ENCODE data around the gene MEIS2.
A peak's percentile ranks its signal among the peaks of the same experiment; 100 is the strongest.

The MEIS2 gene

DNA sequence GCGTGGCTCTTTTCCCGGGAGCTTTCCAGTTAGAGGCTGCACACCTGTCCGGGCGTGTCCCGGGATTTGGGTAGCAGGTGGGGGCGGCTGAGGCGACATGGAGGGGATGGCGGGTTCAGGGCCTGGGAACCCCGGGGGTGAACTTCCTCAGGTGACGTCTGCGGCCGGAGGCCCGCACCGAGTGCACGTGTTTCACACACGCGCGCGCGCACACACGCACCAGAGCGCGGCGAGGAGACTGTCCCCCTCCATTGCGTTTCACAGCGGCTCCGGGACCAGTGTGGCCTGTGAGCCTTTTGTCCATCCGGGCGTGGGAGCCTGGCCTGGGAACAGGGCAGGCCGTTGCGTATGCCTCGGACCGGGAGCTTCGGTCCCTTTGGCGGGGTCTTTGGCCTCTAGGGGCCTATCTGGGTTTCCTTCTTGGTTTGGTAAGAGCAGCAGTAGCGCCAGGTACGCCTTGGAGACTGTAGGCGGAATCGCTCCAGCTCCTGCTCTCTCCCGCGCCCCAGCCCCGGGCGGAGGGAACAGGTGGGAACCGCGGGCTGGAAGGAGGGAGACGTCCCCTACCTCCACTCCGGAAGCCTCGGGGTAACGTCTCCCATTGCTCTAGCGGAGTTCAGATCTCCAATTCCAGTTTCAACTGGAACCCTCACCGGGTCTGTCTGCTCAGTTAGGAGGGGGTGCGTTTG lies 220.0 kb downstream of the MEIS2 start:
- DNase-seq (ENCODE audit: low read depth, low spot score): no peak

- no peak for DNase-seq (ENCODE audit: low read depth, low spot score)
Measured at GRCh38 chr15:36879568-36880222, 220.7 kb downstream of the MEIS2 start.

- no peak for DNase-seq (ENCODE audit: low read depth, low spot score)
Measured at GRCh38 chr15:36878684-36879262, 221.6 kb downstream of the MEIS2 start.

DNA sequence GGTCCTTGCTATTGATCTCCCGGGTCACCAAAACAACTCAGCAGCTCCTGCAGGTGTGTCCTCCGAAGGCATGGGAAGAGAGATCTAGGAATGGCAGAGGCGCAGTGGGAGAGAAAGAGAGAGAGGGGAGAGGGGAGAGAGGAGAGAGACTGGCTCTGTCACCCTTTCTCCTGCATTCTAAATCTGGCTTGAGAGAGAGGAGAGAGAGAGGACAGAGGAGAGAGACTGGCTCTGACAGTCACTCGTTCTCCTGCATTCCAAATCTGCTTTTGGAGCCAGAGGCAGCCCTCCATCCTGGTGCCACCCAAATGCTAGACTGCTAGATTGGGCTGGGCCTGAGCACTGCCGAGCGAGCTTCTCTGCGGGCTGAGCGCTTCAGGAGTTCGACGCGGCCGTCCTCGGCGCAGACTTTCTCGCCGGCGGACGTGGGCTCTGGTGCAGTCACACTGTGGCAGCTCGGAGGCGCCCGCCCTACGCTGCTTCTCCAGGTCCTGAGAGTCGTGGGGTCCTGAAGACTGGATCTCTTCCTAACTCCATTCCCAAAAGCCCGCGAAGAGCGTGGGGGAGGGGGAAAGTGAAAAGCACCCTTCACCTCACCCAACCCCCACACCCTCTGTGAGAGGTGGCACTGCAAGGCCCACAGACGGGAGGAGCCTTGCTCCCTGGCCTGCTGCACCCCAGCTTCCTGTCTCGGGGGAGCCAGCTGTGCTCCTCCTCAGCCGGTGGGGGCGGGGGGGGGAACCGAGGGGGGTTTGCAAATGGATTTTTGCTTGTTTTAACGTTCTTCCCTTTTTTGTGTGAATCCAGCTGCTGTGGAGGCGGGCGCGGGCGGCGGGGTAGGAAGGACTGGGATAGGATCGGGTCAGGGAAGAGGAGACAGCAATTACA lies 222.3 kb downstream of the MEIS2 start:
- no peak for DNase-seq (ENCODE audit: low read depth, low spot score)

DNA sequence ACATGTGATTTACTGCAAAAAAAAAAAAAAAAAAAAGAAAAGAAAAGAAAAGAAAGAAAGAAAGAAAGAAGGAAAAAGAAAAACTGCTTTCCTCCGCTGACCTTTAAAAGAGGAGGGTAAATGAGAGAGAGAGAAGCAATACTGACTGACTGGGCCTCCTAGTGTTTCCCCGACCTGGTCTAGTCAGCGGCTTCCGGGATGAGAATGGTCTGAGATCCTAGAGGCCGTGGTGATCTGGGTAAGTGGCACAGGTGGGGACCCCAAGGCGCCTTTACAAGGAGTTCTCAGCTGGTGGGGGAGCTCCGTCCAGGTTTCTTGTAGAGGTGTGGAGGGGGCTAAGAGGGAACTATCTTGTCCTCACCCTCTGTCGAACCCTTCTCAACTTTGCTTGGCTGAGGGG lies 223.1 kb downstream of the MEIS2 start:
- no peak for DNase-seq (ENCODE audit: low read depth, low spot score)

GRCh38 chr15:36875740-36876334 lies 224.5 kb downstream of the MEIS2 start:
- no peak for DNase-seq (ENCODE audit: low read depth, low spot score)

DNA sequence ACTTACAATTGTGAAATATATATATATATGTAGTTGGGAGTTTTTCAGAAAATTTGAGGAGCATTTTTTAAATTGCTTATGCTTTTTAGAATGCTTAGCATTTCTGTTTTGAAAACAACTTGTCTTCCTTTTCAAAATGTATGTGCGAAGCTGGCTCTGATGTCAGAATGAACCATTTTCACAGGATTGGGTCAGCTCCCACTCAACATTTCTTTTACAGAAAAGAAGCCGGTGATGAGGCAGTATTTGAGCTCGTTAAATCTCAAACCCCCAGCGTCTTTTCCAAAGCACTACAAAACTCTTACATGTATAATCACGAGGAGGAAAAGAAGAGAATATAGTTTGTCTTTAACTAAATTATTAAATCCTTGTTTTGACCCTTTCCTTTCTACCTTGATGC lies 225.4 kb downstream of the MEIS2 start:
- DNase-seq (ENCODE audit: low read depth, low spot score): no peak

DNA sequence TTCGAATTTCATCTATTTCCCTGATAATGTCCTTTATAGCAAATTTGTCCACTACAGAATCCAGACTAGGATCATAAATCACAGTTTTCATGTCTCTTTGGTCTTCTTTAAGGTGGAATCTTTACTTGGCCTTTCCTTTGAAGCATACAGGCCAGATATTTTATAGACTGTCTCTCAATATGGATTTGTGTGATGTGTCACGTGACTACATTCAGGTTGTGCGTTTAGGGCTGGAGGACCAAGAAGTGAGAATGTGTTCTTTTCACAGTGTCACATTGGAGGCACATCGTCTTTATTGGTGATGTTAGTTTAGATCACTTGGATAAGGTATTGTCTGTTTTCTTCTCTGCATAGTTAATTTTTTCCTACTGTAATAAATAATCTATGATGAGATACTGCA lies 232.9 kb downstream of the MEIS2 start:
- DNase-seq (ENCODE audit: low read depth, low spot score): no peak

GRCh38 chr15:36866896-36867295 lies 233.5 kb downstream of the MEIS2 start:
- no peak for DNase-seq (ENCODE audit: low read depth, low spot score)

DNA sequence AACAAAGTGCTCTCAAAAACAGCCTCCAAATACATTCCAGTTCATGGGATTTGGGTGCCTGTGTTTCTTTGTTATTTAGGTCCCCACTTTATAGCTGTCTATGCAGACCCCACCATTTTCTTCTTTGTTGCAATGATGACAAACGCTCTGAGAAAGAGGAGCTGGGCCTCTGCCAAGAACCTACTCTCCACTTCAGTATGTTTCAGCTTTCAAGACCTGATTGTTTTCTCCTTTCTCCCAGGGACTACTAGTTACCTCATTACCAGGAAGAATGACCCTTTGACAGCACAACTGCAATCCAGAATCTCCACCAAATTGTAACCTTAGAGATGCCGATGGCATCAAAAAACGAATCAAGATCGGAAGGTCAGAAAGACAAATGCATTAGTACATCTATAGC lies 236.8 kb downstream of the MEIS2 start:
- DNase-seq (ENCODE audit: low read depth, low spot score): no peak

- no peak for DNase-seq (ENCODE audit: low read depth, low spot score)
Measured at GRCh38 chr15:36860792-36861191, 239.6 kb downstream of the MEIS2 start.

DNA sequence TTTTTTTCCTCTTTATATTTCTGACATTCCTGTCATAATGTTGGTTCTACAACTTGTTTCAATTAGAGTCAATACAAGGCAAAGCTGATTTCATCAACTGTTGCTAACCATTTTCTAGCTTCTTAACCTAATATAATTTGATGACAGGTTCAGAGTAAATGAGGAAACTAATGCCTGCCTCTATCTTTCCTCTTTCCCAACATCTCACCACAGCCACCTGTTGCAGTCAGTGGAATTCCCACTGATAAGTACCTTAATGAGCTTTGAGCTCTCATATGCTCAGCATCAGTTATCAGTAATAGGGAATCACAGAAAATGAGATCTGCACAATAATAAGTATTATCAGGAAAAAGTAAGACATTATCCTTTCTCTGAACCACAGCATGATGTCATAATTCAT lies 241.9 kb downstream of the MEIS2 start:
- no peak for DNase-seq (ENCODE audit: low read depth, low spot score)

DNA sequence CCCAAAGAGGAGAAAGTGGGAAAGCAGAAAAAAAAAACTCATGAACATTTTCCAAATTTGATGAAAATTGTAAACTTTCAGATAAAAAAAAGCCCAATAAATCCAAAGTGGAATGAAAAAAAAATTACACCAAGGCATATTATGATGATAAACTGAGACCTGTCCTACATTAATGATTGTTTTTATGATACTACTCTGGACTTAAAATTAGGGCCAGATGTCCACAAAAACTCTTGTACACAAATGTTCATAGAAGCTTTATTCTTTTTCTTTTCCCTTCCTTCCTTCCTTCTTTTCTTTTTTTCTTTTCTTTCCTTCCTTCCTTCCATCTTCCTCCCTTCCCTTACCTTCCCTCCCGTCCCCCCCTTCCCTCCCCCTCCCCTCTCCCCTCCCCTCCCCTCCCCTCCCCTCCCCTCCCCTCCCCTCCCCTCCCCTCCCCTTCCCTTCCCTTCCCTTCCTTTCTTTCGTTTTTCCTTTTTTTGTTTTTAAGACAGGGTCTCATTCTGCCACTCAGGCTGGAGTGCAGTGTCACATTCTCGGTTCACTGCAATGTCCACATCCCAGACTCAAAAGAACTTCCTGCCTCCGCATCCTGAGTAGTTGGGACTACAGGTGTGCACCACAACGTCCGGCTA lies 243.9 kb downstream of the MEIS2 start:
- DNase-seq (ENCODE audit: low read depth, low spot score): no peak

- DNase-seq (ENCODE audit: low read depth, low spot score): no peak
Measured at GRCh38 chr15:36850864-36851263, 249.5 kb downstream of the MEIS2 start.

GRCh38 chr15:36845270-36845669 lies 255.1 kb downstream of the MEIS2 start:
- no peak for DNase-seq (ENCODE audit: low read depth, low spot score)

DNA sequence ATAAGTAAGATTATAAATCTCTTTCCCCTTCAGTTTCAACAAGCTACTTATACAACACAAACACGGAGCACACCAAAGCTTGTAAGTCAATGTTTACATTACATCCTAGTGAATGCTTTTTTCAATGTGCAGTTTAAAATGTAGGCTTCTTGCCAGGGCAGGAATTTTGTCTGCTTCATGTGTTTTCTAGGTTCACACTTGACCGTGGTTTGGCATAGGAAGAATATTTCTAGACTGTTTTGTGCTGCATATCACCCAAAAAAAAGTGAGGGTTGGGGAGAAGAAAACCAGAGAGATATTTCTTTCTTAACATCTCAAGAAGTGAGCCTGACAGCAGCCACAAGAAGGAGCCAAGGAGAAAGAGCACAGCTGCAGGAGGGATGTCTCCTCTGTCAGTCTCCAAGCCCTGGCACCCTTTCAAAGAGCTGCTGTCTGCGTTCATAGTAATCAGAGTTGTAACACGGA lies 255.8 kb downstream of the MEIS2 start:
- DNase-seq (ENCODE audit: low read depth, low spot score): peak; percentile 7

DNA sequence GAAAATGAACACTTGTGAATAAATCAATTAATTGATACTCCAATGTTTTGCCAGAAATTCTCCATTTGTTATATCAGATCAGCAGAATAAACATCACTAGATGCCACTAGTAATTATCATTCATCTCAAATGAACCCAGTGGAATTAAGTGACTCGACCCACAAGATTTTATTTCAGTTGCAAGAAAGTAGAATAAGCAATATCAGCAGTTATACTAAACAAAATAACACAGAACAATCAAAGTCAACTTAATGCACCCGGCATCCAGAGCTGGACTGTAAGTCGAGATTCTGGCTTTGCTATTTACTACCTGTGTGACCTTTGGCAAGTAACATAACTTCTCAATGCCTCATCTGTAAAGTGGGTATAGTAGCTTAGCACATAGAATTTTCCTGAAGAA lies 256.5 kb downstream of the MEIS2 start:
- no peak for DNase-seq (ENCODE audit: low read depth, low spot score)

DNA sequence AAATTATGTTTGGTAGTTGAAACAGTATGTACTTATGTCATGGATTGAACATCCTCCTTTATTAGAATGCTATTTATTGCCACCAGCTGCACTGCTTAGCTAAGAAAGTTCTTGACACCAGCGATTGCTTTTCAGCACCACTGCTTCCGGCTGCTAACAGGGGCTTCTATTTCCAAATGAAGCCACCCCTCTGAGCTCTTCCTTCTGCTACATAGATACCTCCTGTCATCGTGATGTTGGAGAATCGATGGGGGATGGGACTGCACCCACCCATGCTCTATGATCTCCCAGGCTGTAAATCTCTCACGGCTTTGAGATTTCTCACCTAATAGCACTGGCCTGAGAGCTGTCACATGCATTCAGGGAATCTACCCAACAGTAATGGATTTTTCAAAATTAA lies 259.2 kb downstream of the MEIS2 start:
- DNase-seq (ENCODE audit: low read depth, low spot score): no peak

Data from smooth muscle cell of the brain vasculature (primary cell).